H9 (cell line): Measurements from ENCODE around the gene SNAP47. TPM values are rescaled to one million over a fixed set of nuclear protein-coding genes. Genes with fewer than 3 reads are reported as not detected.

Experiments used
- DNase-seq: peaks from one replicate; pipeline ENCODE4 v3.0.0-alpha.2; 2017
- H2AFZ ChIP-seq: one replicate; pipeline ENCODE4 v1.6.1; 2013; ENCODE audit warnings: mild to moderate bottlenecking, low read length, control low read depth, moderate library complexity
- H2AK5ac ChIP-seq: 2 replicates; pipeline ENCODE4 v1.6.1; 2013; ENCODE audit warnings: low read length, control low read depth, mixed read lengths; ENCODE audit not compliant: insufficient read length
- H2BK120ac ChIP-seq: one replicate; pipeline ENCODE4 v1.6.1; 2013; ENCODE audit warnings: low read depth, mild to moderate bottlenecking, low read length, control low read depth, inconsistent platforms; ENCODE audit not compliant: poor library complexity, severe bottlenecking
- H2BK12ac ChIP-seq: 2 replicates; pipeline ENCODE4 v1.6.1; 2013; ENCODE audit warnings: low read length, control low read depth, mixed read lengths, low read depth; ENCODE audit not compliant: insufficient read length
- H2BK15ac ChIP-seq: 2 replicates; pipeline ENCODE4 v1.6.1; 2013; ENCODE audit warnings: low read depth, low read length, control low read depth
- H2BK20ac ChIP-seq: one replicate; pipeline ENCODE4 v1.6.1; 2013; ENCODE audit warnings: low read depth, mild to moderate bottlenecking, low read length, control low read depth, inconsistent platforms; ENCODE audit not compliant: poor library complexity, severe bottlenecking
- H2BK5ac ChIP-seq: 2 replicates; pipeline ENCODE4 v1.6.1; 2013; ENCODE audit warnings: low read length, control low read depth, mixed read lengths; ENCODE audit not compliant: insufficient read length
- H3K14ac ChIP-seq: 2 replicates; pipeline ENCODE4 v1.6.1; 2013; ENCODE audit warnings: low read length, control low read depth; ENCODE audit not compliant: insufficient read depth
- H3K18ac ChIP-seq: 2 replicates; pipeline ENCODE4 v1.6.1; 2013; ENCODE audit warnings: low read depth, mild to moderate bottlenecking, mixed read lengths, low read length, control low read depth; ENCODE audit not compliant: insufficient read length
- H3K23ac ChIP-seq: 2 replicates; pipeline ENCODE4 v1.6.1; 2013; ENCODE audit warnings: low read length, control low read depth, mixed read lengths, low read depth; ENCODE audit not compliant: insufficient read length
- H3K23me2 ChIP-seq: 2 replicates; pipeline ENCODE4 v1.6.1; 2013; ENCODE audit warnings: low read depth, mild to moderate bottlenecking, mixed read lengths, low read length, control low read depth; ENCODE audit not compliant: insufficient read length, poor library complexity, severe bottlenecking
- H3K27ac ChIP-seq: 2 replicates; pipeline ENCODE4 v1.5.1; 2013; ENCODE audit warnings: low read length, control low read depth, mixed read lengths, low read depth; ENCODE audit not compliant: insufficient read length
- H3K27me3 ChIP-seq: 2 replicates; pipeline ENCODE4 v1.6.1; 2013; ENCODE audit warnings: low read length, control low read depth, inconsistent platforms; ENCODE audit not compliant: insufficient read depth
- H3K4ac ChIP-seq: 2 replicates; pipeline ENCODE4 v1.6.1; 2013; ENCODE audit warnings: low read depth, mild to moderate bottlenecking, control low read depth, inconsistent platforms, low read length, moderate library complexity
- H3K4me1 ChIP-seq: 2 replicates; pipeline ENCODE4 v1.6.1; 2013; ENCODE audit warnings: low read length, control low read depth, inconsistent platforms; ENCODE audit not compliant: insufficient read depth
- H3K4me2 ChIP-seq: 2 replicates; pipeline ENCODE4 v1.6.1; 2013; ENCODE audit warnings: low read length, control low read depth, mixed read lengths; ENCODE audit not compliant: insufficient read length, insufficient read depth
- H3K56ac ChIP-seq: 2 replicates; pipeline ENCODE4 v1.6.1; 2013; ENCODE audit warnings: low read depth, mild to moderate bottlenecking, mixed read lengths, low read length, control low read depth; ENCODE audit not compliant: insufficient read length
- H3K79me1 ChIP-seq: 2 replicates; pipeline ENCODE4 v1.6.1; 2013; ENCODE audit warnings: low read depth, mild to moderate bottlenecking, moderate library complexity, low read length, control low read depth, inconsistent platforms; ENCODE audit not compliant: insufficient read depth, poor library complexity, severe bottlenecking
- H3K79me2 ChIP-seq: 2 replicates; pipeline ENCODE4 v1.6.1; 2013; ENCODE audit warnings: low read length, control low read depth, inconsistent platforms; ENCODE audit not compliant: insufficient read depth
- H3K9ac ChIP-seq: 2 replicates; pipeline ENCODE4 v1.6.1; 2013; ENCODE audit warnings: low read length, control low read depth, mixed read lengths; ENCODE audit not compliant: insufficient read length; ENCODE audit errors: extremely low read depth
- H3K9me3 ChIP-seq: one replicate; pipeline ENCODE4 v1.6.1; 2013; ENCODE audit warnings: low read depth, low read length, inconsistent platforms; ENCODE audit not compliant: control insufficient read depth
- H3T11ph ChIP-seq: one replicate; pipeline ENCODE4 v1.6.1; 2013; ENCODE audit warnings: mild to moderate bottlenecking, low read length, control low read depth, inconsistent platforms
- H4K20me1 ChIP-seq: one replicate; pipeline ENCODE4 v1.6.1; 2013; ENCODE audit not compliant: control insufficient read depth, insufficient read length, insufficient read depth
- H4K5ac ChIP-seq: 2 replicates; pipeline ENCODE4 v1.6.1; 2013; ENCODE audit warnings: low read depth, mild to moderate bottlenecking, mixed read lengths, low read length, control low read depth; ENCODE audit not compliant: insufficient read length
- H4K8ac ChIP-seq: replicated peaks from 2 replicates; pipeline ENCODE4 v1.6.1; 2013; ENCODE audit warnings: low read length, control low read depth, mixed read lengths, low read depth; ENCODE audit not compliant: insufficient read length
- H4K91ac ChIP-seq: 2 replicates; pipeline ENCODE4 v1.6.1; 2013; ENCODE audit warnings: low read depth, mild to moderate bottlenecking, moderate library complexity, mixed read lengths, low read length, control low read depth; ENCODE audit not compliant: insufficient read length
- H3K27ac Mint-ChIP-seq, 3 experiments: 2 replicates in 2 of 3; 3 replicates in 1 of 3; pipeline ENCODE4 v1.8.0; 2020 to 2021; ENCODE audit warnings: mixed read lengths in 3 of 3, mild to moderate bottlenecking in 1 of 3, moderate library complexity in 1 of 3
- H3K27me3 Mint-ChIP-seq: 2 replicates; pipeline ENCODE4 v1.8.0; 2021; ENCODE audit warnings: low read depth, mild to moderate bottlenecking, moderate library complexity, mixed read lengths
- H3K36me3 Mint-ChIP-seq, 3 experiments: 2 replicates in 2 of 3; 3 replicates in 1 of 3; pipeline ENCODE4 v1.8.0; 2020 to 2021; ENCODE audit warnings: low read depth in 3 of 3, mixed read lengths in 3 of 3; ENCODE audit not compliant: insufficient read depth in 1 of 3
- H3K4me1 Mint-ChIP-seq, 2 experiments: 2 replicates each; pipeline ENCODE4 v1.8.0; 2020; ENCODE audit warnings: mixed read lengths in 2 of 2
- H3K4me3 Mint-ChIP-seq, 2 experiments: 2 replicates in 1 of 2; 3 replicates in 1 of 2; pipeline ENCODE4 v1.8.0; 2020 to 2021; ENCODE audit warnings: mild to moderate bottlenecking in 2 of 2, mixed read lengths in 2 of 2, moderate library complexity in 1 of 2
- H3K9me3 Mint-ChIP-seq, 2 experiments: 2 replicates in 1 of 2; 3 replicates in 1 of 2; pipeline ENCODE4 v1.8.0; 2020; ENCODE audit warnings: mild to moderate bottlenecking in 2 of 2, mixed read lengths in 2 of 2, moderate library complexity in 1 of 2
- WGBS: extraction: QIAGEN DNeasy Blood & Tissue Kit; methylation state at CpG from one replicate; pipeline ENCODE4 v1.1.7; 2013; ENCODE audit warnings: missing lambda C conversion rate, low lambda C conversion rate, mixed read lengths; ENCODE audit not compliant: insufficient read length; ENCODE audit errors: extremely low coverage; 5-methylcytosine and 5-hydroxymethylcytosine counted together
- total RNA-seq: library from RNA; stranded (reverse); gene quantifications from 2 replicates; pipeline ENCODE4 v1.2.1, GENCODE V29; 2021
- TF ChIP-seq, protein P1 (sequence below): fragments of 200-600 bp; sonication (generic); conservative IDR thresholded peaks from 3 replicates; pipeline ENCODE4 v1.8.0; 2021; ENCODE audit warnings: antibody characterized with exemption, mild to moderate bottlenecking

The SNAP47 gene
- total RNA-seq, 1 experiment from 2014 or later = 44.1 TPM

- Histone ChIP-seq H3T11ph (no peak overlapping the region), H3K27ac (no peak overlapping the region), H3K27me3 (no peaks in the 10 kb centered on the region), H3K23ac (no peak overlapping the region), H2BK12ac (no peak overlapping the region), H3K14ac (no peak overlapping the region), H4K91ac (no peak overlapping the region), H2BK20ac (no peak overlapping the region), H2BK15ac (no peak overlapping the region), H3K56ac (no peak overlapping the region), H2BK120ac (no peak overlapping the region), H2BK5ac (no peak overlapping the region), H2AFZ (no peak overlapping the region), H3K4ac (no peak overlapping the region), H3K18ac (no peak overlapping the region), H3K9ac (no peak overlapping the region), H2AK5ac (no peak overlapping the region), H3K79me1 (peaks cover 2% of the 10 kb centered on the region), H3K4me1 (no peaks in the 10 kb centered on the region), H3K79me2 (peaks cover 2% of the 10 kb centered on the region; the same call in 1 of the 2 replicates), H3K9me3 (no peaks in the 10 kb centered on the region), H3K23me2 (no peaks in the 10 kb centered on the region), H4K5ac (no peak overlapping the region), H4K20me1 (no peaks in the 10 kb centered on the region), H4K8ac (no peak overlapping the region), H3K4me2 (no peak overlapping the region)
- Mint-ChIP-seq H3K27me3 (no peaks in the 10 kb centered on the region), H3K27ac (no peak overlapping the region), H3K4me3 (no peak overlapping the region), H3K4me1 (no peaks in the 10 kb centered on the region), H3K9me3 (no peaks in the 10 kb centered on the region), H3K36me3 (peaks cover 7 to 29% (median 23%) of the 10 kb centered on the region in 3 experiments)
- TF ChIP-seq, protein P1, sequence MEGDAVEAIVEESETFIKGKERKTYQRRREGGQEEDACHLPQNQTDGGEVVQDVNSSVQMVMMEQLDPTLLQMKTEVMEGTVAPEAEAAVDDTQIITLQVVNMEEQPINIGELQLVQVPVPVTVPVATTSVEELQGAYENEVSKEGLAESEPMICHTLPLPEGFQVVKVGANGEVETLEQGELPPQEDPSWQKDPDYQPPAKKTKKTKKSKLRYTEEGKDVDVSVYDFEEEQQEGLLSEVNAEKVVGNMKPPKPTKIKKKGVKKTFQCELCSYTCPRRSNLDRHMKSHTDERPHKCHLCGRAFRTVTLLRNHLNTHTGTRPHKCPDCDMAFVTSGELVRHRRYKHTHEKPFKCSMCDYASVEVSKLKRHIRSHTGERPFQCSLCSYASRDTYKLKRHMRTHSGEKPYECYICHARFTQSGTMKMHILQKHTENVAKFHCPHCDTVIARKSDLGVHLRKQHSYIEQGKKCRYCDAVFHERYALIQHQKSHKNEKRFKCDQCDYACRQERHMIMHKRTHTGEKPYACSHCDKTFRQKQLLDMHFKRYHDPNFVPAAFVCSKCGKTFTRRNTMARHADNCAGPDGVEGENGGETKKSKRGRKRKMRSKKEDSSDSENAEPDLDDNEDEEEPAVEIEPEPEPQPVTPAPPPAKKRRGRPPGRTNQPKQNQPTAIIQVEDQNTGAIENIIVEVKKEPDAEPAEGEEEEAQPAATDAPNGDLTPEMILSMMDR = no peak
- no CpG with 5 or more reads among the region's 7 CpGs for WGBS
- no peak for DNase-seq
These were observed 13.4 kb downstream of the SNAP47 start for GRCh38 chr1:227748496-227749182.
